GM21447 (cell line): ENCODE measurements around the gene ZBTB16.

ENCODE experiments used
- ATAC-seq: cut with Tn5 transposase; IDR thresholded peaks from one replicate; pipeline ENCODE4 v1.9.1; 2021; ENCODE audit not compliant: unreplicated experiment

Gene ZBTB16

DNA sequence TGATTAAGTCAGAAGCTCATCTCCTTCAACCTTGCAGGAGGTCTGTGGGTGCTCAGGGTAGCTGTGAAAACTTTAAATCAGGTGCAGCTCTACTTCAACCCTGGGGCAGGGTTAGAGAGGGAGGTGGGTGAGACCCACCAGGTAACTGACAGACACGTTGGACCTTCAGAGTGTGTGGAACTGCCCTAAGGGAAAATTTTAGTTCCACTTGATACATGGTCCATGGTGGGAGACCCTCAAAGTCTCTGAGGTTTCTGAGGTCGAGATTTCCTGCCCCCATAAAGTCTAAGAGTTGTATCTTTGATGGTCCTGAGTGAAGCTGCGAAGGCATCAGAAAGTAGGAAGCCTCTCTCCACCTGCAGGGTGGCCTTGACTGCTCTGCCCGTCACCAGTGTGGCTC, 212.8 kb downstream of the ZBTB16 start:
- ATAC-seq = no peak

DNA sequence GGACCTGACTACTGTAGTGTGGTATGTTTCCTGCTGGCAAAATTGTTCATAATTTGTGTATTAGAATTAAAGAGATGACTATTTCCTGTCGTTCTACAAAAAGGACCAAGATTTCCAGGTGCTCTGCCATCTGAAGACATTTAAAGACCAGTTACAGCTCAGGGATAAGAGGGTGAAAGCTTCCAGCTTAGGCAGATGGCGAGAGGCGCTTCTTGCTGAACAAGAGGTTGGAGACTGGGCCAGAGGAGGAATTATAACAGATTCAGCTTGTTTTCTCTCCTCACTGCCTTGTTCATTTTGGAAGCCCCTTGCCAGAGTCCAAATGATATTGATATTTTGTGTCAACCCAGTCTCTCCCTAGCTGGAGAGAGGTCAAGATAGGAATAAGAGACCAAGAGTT, 213.6 kb downstream of the ZBTB16 start:
- no peak for ATAC-seq

DNA sequence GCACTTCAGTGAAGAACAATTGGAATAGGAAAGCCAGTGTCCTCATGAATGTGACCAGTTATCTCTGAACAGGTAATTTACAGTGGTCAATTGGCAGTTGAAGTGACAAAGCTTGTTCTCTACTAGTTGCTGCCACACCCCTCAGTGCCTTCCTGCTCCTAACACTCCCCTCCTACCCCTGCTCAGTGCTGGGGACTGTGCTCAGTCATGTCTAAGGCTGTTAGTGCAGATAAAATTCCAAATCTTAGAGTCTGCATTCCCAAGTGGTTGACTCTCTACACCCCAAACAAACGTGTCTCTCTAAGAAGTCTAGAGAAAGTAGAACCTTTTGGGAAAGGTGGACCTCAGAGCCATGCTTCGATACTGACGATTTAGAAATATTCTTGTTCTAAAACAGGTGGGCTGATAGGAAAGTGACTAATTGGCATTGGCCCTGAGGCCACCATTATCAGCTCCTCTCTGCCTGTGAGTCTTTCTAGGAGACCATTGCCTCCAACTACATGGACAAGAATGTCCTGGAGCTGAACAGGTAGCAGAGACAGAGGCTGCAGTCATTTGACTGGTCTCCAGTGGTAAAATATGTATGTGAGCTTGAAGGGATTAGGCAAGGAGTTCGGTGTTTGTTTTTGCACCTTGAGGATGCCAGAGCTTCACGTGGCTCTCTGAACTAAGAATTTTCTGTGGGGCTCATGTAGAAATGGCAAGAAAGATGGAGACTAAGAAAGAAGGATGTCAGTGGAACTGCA, 214.6 kb downstream of the ZBTB16 start:
- no peak for ATAC-seq

DNA sequence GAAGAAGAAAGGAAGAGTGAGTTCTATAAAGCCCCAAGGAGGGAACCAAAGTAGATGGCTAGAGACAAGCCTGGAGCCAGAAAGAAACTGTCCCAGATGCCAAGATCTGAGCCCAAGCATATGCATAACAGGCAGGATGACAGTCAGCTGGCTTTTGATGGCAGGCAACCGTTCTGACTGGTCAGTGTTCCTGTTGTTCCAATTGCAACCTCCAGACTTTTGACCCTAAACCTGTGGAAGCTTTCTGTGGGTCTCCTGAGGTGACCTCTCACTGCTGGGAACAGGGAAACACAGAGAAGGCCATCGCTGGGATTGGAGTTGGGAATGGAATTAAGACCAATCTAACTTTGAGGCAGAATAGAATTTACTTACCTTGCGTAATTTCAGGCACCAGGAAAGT, 215.1 kb downstream of the ZBTB16 start:
- ATAC-seq = no peak

DNA sequence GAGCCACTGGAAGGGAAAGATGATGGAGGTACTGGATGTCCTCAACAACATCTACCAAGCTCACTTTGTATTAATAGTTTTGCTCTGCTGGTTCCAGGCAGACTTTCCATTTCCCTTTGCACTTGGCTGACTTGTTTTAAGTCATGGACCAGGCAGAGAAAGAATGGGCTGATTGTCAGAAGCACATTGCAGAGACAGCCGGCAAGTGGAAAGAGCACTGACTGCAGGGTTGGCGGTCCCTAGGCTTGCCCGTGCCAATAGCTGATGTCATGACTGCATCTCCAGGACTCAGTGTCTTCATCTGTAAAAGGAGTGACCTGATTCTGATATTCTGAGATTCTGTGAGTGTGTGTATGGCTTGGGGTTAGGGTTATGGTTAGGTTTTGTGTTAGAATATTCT, 215.8 kb downstream of the ZBTB16 start:
- ATAC-seq = no peak

DNA sequence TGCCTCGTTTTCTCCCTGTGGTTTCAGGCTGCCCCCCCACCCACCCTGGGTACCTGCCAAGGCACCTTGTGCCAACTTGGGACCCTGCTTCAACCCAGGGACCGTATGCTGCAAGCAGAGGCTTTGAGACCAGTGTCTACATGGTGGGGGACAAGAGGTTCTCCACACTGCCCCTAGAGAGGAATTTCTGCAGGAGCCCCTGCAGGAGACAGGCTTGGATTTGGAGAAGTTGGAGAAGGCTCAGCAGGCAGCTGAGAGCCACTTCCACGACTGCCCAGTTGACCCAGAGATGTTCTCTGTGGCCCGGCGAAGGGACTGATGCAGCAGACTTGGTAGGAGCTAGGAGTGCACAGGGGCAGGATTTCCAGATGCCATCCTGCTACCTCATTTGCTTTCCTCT, 216.6 kb downstream of the ZBTB16 start:
- no peak for ATAC-seq

DNA sequence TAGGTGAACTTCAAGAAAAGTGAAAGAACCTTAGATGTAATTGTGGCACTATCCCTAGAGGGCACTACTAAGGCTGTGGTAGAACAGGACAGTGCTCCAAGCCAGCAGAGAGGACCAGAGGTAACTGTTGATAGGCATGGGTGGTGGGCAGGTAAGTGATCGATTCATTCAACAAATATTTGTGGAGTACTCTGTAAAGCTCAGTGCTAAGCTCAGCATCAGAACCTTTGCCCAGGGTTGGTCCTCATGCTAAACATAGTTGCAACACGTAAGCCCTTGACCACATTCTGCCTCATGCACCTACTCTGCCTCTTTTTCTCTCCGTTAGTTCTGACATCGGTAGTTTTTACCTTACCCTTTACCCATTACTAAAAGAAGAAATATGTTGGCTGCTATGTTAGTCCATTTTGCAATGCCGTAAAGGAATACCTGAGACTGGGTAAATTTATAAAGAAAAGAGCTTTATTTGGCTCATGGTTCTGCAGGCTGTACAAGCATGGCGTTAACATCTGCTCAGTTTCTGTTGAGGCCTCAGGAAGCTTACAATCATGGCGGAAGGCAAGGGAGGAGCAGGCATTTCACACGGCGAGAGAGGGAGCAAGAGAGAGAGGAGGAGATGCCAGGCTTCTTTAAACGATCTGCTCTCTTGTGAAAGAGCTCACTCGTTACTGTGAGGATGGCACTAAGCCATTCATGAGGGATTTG, 218.3 kb downstream of the ZBTB16 start:
- no peak for ATAC-seq

DNA sequence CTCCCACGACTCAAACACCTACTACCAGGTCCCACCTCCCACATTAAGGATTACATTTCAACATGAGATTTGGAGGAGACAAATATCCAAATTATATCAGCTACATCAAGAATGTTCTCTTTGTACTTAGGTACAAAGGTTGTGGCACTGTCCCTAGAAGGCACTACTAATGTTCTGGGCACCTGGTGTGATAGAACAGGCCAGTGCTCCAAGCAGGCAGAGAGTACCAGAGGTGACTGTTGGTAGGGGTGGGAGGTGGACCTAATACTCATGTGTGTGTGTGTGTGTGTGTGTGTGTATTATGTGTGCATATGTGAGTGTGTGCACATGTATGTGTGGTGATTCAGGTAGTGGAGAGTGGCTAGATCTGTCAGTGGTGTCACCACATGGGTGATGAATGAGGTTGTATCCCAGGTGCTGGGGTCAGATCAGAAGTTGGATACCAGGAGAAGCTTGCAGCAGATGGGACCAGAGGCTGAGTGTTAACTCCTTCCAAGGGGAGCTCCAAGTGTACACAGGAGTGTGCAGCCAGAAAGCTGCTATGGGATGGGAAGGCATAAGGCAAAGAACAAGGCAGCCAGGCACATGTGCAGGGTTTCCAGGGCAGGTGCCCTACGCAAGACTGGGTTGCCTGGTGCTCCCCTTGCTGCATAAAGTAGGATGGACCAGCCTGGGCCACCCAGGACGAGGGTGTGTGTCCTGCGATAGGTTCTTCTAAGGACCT, 219.0 kb downstream of the ZBTB16 start:
- no peak for ATAC-seq

DNA sequence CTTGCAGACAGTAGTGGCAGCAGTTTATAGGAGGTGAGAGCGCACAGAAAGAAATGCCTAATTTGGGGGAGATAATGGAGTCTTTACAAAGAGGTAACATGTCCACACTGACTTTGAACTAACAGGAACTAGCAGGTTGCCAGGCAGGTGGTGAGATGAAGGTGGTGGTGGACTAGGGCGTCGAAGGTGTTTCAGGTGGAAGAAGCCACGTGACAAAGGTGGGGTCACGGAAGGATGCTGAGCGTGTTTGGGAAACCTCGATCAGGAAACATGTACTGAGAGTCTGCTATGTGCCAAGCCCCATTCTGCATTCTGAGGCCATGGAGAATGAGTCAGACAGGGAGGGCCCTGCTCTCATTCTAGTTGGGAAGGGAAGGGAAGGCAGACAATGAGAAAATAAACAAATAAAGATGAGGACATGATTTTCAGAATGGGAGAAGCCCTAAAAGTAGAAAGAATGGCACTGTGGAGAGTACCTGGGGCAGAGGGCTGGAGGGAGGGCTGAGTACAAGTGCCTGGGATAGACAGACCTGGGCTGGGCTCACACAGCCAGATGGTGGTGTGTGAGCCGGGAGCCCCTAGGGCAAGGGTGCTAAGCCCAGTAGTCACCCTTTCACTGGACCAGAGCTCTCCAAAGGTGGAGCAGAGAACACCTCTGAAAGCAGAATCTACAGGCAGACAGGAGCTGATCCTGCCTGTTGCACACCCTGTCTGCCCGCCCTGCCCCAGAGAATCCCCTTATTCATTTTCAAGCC, 220.5 kb downstream of the ZBTB16 start:
- no peak for ATAC-seq

DNA sequence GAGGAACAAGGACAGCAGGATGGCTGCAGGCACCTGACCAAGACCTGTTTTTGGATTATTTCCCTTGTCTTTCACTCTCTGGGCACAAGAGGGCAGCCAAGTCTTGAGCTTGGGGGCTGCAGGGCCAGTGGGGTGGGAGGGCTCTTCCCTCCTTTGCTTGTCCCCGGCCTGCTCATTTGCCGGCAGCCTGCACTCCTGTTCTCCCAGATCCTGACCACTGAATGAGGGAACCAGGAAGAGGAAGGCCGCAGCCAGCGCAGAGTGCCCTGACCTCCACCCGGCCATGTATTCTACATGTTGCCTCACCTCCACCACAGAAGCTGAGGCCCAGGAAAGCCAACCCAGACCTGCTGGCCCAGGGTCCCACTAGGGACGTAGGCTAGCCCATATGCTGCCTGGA, 221.2 kb downstream of the ZBTB16 start:
- no peak for ATAC-seq

DNA sequence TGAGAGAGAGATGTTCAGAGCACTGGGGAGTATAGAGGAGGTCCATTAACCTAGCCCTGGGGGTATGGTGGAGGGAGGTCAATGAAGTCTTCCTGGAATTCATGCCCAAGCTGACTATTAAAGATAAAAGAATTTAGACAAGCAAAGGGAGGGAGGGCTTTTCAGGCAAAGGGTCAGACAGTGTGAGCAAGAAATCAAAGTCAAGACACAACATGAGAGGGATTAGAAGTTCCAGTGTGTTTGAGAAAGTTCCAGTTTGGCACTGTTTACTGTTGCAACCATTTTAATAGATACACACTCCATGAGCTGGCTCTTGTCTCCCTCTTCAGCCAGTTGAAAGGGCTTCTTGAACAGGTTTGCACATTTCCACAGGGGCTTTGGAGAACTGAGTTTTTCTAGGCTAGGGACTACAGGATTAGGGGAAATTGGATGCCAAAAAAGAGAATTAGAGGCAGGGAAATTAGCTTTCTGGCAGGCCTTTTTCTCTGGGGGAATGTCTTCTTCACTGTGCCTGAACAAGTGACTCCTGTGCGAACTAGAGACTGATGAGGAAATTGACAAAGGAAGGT, 222.0 kb downstream of the ZBTB16 start:
- no peak for ATAC-seq

DNA sequence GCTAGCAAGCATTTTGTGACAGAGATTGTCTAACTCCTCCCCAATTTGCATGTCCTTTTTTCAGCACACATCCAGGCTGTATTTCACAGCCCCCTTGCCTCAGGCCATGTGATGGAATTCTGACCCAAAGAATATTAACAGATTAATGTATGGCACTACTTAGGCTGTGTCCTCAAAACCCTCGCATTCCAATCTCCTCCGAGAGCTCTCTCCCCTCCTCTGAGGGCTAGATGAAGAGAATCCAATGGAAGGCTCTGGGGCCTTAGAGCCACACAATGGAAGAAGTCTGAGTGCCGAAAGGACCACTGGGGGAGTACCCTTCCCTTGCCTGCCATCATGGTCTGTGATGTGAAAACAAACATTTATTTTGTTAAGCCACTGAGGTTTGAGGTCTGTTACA, 223.0 kb downstream of the ZBTB16 start:
- no peak for ATAC-seq

DNA sequence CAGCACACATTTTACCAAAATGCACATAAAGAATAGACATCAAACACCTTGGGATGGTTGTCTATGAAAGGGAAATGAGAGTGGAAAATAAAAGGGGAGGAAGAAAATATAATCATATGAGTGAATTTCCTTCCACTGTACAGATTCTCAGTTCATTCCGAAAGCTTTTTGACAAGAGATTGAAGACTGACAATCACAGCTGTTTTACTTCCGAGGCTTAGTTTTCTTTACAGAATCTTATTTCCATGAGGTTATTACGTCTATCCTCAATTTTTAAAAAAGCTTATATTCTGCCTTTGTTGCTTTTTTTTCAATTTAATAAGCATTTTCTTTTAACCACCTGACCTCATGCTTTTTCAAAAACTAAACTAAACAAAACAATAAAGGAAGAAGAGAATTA, 223.9 kb downstream of the ZBTB16 start:
- ATAC-seq = no peak

DNA sequence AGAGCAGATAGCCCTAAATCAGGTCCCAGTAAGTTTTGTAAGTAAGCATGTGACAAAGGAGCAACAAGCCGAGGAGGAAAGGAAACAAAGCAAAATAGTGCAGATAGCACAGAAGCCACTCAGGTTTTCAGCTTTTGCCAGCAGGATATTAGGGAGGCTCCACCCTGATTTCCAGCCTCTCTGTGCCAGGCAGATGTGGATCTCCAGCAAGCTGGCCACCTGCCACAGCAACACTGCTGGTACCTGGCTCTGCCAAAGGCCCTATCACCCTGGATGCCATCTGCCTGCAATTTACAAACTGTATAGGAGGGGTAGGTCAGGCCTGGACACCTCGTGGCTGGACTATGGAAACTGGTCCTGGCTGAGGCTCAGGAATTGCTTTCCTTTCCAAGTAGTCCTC, 224.5 kb downstream of the ZBTB16 start:
- no peak for ATAC-seq

DNA sequence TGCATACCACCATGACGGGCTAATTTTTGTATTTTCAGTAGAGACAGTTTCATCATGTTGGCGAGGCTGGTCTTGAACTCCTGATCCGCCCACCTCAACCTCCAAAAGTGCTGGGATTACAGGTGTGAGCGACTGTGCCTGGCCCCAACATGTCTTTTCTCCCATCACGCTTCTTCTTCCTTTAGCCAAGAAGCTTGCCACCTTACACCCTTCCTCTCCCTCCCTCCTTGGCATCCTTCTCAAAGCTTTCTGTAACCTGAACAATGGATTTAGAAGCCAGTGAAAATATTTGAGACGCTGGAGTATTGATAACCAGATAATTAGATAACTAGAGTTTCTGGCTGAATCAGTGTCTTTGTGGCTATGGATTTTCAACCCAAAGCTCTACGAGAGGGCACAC, 225.4 kb downstream of the ZBTB16 start:
- no peak for ATAC-seq

DNA sequence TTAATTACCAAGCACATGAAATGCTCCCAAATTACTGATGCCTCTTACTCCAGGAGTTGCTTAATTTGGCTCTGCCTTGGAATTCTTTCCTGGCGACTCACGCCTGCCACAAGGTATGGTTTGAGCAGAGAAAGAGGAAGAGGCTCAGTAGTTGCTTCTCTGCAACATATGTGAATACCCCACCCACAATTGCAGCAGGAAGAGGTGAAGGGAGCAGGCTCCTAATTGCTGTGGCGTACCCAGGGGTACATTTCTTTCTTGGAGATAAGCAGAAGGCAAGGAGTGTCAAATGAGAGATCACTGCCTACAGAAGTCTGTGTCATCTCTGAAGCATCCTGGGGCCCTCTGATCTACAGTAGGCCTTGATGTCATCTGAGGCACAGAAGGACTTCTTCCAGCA, 226.1 kb downstream of the ZBTB16 start:
- ATAC-seq = no peak

DNA sequence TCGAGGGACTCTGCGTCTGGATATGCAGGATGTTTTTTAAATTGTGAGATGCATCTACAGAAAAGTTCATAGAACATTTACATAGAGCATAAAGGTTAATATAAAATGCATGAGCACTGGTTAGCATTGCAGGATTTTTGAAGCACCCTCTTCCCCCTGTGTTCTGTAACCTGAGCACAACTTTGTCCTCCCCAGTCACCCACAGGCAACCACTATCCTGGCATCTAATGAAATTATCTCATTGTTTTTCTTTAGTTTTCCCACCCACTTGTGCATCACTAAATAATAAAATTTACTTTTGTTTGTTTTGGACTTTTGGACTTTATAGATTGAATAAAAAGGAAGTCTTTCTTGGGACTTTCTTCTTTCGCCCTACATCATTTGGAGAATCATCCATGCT, 226.7 kb downstream of the ZBTB16 start:
- no peak for ATAC-seq

DNA sequence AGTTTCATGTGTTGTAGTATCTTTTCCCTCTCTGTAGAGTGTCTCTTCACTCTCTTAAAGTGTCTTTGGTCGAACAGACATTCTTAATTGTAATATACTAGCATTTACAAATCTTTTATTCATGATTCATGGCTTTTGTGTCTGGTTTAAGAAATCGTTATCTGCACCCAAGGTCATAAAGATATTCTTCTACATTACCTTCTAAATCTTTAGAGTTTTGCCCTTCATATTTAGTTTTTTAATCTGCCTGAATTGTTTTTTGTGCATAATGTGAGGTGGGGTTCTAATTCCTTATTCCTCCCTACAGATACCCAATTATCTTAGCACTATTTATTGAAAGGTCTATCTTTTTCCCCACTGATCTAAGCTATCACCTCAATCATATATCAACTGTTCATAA, 227.6 kb downstream of the ZBTB16 start:
- no peak for ATAC-seq

DNA sequence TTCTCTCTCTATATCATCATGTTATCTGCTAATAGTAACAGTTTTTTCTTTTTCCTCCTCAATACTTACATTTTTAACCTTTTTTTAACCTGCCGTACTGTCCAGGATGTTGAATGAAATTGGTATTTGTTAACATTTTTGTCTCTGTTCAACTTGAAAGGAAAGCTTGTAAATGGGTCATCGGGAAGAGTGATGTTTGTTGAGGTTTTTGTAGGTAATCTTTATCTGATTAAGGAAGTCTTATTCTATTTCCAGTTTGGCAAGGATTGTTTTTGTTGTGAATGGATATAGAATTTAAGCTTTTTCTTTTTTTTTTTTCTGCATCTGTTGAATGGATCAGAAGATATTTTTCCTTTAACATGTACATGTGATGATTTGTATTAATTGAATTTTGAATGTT, 228.6 kb downstream of the ZBTB16 start:
- no peak for ATAC-seq

DNA sequence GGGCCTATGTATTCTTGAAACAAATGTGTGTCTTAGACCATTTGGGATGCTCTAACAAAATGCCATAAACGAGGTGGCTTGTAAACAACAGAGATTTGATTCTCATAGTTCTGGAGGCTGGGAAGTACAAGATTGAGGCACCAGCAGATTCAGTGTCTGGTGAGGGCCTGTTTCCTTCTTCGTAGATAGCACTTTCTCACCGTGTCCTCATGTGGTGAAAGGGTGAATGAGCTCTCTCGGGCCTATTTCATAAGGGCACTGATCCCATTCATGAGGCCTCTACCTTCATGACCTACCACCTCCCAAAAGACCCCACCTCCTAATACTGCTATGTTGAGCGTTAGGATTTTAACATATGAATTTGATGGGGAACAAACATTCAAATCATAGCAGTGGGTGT, 230.3 kb downstream of the ZBTB16 start:
- no peak for ATAC-seq
